Lower lobe of right lung (tissue), 2 donors: ENCODE results near the gene PMP22. TPM values are rescaled to one million over a fixed set of nuclear protein-coding genes. Genes with fewer than 3 reads are reported as not detected.

Source experiments
- ATAC-seq, 2 donors: fragments of 200-7000 bp; cut with Tn5 transposase; one replicate each; pipeline ENCODE4 v1.9.1; 2020 to 2022; ENCODE audit warnings: mild to moderate bottlenecking in 2 of 2, moderate library complexity in 2 of 2
- DNase-seq: peaks from one replicate; pipeline ENCODE4 v3.0.0-alpha.2; 2020
- H3K27ac ChIP-seq: fragments of 200-600 bp; one replicate; pipeline ENCODE4 v1.8.0; 2022
- H3K27me3 ChIP-seq: fragments of 200-600 bp; one replicate; pipeline ENCODE4 v1.8.0; 2022; ENCODE audit warnings: low read depth
- H3K36me3 ChIP-seq: fragments of 200-600 bp; one replicate; pipeline ENCODE4 v1.8.0; 2022; ENCODE audit warnings: mild to moderate bottlenecking
- H3K4me1 ChIP-seq: fragments of 200-600 bp; one replicate; pipeline ENCODE4 v1.8.0; 2022
- H3K4me3 ChIP-seq: fragments of 200-600 bp; one replicate; pipeline ENCODE4 v1.8.0; 2022; ENCODE audit warnings: mild to moderate bottlenecking
- H3K9me3 ChIP-seq: fragments of 200-600 bp; one replicate; pipeline ENCODE4 v1.8.0; 2022
- intact Hi-C: fragments of 100-400 bp; cut with DNase I; formaldehyde crosslinking; loops from one replicate; pipeline ENCODE4 v1.11.0; 2022
- total RNA-seq: library from RNA; stranded (reverse); fragmentation: NEBNext Ultra II Directional; extraction: Animal tissue kit (Norgen Biotek cat#: 25700); gene quantifications from one replicate; pipeline ENCODE4 v1.2.1, GENCODE V29; 2021
- TF ChIP-seq, protein P1 (sequence below): fragments of 200-600 bp; IDR thresholded peaks from one replicate; pipeline ENCODE4 v1.8.0; 2022; ENCODE audit warnings: antibody characterized with exemption, mild to moderate bottlenecking
- donor health status: DM: no; HTN: yes; CAD: no; lungs with severe emphysema.

The PMP22 gene
- total RNA-seq, 1 donor from 2014 or later, result 125 TPM

- Histone ChIP-seq H3K36me3 (no peaks in the 10 kb centered on the region), H3K27ac (no peak overlapping the region), H3K4me1 (peaks cover 9% of the 10 kb centered on the region), H3K27me3 (no peaks in the 10 kb centered on the region), H3K9me3 (no peaks in the 10 kb centered on the region), H3K4me3 (no peak overlapping the region)
- intact Hi-C loops, result no loop called here
- ATAC-seq, result no peak
- DNase-seq, result no peak
- TF ChIP-seq, protein P1, sequence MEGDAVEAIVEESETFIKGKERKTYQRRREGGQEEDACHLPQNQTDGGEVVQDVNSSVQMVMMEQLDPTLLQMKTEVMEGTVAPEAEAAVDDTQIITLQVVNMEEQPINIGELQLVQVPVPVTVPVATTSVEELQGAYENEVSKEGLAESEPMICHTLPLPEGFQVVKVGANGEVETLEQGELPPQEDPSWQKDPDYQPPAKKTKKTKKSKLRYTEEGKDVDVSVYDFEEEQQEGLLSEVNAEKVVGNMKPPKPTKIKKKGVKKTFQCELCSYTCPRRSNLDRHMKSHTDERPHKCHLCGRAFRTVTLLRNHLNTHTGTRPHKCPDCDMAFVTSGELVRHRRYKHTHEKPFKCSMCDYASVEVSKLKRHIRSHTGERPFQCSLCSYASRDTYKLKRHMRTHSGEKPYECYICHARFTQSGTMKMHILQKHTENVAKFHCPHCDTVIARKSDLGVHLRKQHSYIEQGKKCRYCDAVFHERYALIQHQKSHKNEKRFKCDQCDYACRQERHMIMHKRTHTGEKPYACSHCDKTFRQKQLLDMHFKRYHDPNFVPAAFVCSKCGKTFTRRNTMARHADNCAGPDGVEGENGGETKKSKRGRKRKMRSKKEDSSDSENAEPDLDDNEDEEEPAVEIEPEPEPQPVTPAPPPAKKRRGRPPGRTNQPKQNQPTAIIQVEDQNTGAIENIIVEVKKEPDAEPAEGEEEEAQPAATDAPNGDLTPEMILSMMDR, result no peak
Observed at GRCh38 chr17:15285466-15285865, 20.3 kb upstream of the PMP22 start.

GRCh38 chr17:15284537-15284936, 19.4 kb upstream of the PMP22 start:
- ATAC-seq (no peak), DNase-seq (no peak)
- Histone ChIP-seq H3K27ac (no peak overlapping the region), H3K4me3 (no peak overlapping the region), H3K9me3 (no peaks in the 10 kb centered on the region), H3K4me1 (peaks cover 9% of the 10 kb centered on the region), H3K27me3 (no peaks in the 10 kb centered on the region), H3K36me3 (no peaks in the 10 kb centered on the region)
- intact Hi-C loops, result no loop called here
- TF ChIP-seq, protein P1, result no peak

DNA sequence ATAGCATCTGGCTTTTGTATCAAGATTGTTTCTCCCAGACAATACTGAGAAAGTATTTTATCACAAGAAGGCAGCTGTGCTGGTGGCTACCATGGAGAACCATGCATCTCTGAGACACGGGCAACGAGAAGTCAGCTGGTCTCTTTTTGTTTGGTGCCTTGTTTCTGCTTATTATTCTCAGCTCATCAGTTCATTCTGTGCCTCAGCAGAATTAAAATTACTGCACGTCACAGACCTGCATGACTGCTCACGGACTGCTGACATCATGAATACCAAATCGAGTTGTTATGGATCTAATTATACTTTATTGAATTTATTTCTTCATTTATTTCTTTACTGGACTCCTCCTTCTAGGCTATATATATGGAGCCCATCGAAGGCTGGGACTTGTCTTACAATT, 19.0 kb upstream of the PMP22 start:
- no peak for ATAC-seq

DNA sequence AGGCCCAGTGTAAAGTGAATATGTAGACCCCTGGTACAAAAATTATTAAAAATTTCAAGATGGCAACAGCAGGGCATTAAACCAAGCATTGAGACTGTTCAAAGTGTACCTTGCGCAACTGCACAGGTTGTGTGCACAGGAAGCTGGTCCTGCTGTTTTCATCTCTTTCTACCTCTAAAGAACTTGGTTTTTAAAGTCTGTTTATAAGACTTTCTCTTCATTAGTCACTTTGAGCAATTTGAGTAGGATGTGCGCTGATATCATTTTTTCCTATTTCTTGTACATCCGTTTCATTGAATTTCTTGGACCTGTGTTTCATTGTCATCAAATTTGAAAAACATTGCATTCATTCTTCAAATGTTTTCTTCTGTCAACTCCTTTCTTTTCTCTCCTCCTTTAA, 16.8 kb upstream of the PMP22 start:
- Histone ChIP-seq H3K36me3 (no peaks in the 10 kb centered on the region), H3K9me3 (no peaks in the 10 kb centered on the region), H3K4me3 (no peak overlapping the region), H3K27ac (no peak overlapping the region), H3K27me3 (no peaks in the 10 kb centered on the region), H3K4me1 (no peaks in the 10 kb centered on the region)
- no peak for ATAC-seq
- intact Hi-C loops, result no loop called here
- no peak for DNase-seq
- TF ChIP-seq, protein P1, result no peak

More for the DNA sequence above, 19.0 kb upstream of the PMP22 start:
- intact Hi-C loops, result no loop called here
- Histone ChIP-seq H3K27ac (no peak overlapping the region), H3K27me3 (no peaks in the 10 kb centered on the region), H3K36me3 (no peaks in the 10 kb centered on the region), H3K9me3 (no peaks in the 10 kb centered on the region), H3K4me1 (peaks cover 9% of the 10 kb centered on the region), H3K4me3 (no peak overlapping the region)
- TF ChIP-seq, protein P1, result no peak
- no peak for DNase-seq

DNA sequence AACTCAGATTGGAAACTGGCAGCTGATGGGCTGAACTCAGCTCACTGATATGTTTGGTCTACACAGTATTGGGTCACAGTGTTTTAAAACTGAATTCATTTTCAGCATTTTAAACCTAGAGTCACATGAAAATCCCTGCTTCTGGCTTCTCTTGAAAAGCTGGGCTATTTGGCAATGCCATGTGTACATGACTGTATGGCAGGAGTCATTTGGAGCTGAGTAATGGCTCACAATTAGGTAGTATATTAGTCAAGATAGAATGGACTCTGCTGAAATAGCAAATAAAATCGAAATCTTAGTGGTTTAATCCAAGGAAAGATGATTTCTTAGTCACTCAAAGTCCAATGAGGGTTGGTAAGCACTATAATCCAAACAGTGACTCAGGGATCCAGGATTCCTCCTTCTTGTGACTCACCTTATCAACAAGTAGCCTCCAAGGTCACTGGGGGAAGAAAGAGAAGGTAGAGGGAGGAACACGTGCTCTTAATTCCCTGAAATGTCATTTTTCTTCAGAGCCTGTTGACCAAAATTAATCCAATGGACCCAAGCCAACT, 13.9 kb upstream of the PMP22 start:
- TF ChIP-seq, protein P1, result no peak
- no peak overlapping the region for H3K27ac ChIP-seq
- no peak for DNase-seq
- H3K9me3 ChIP-seq, result no peaks in the 10 kb centered on the region
- intact Hi-C loops, result no loop called here
- no peaks in the 10 kb centered on the region for H3K27me3 ChIP-seq
- no peaks in the 10 kb centered on the region for H3K4me1 ChIP-seq
- no peaks in the 10 kb centered on the region for H3K36me3 ChIP-seq
- ATAC-seq, result no peak
- H3K4me3 ChIP-seq, result no peak overlapping the region

DNA sequence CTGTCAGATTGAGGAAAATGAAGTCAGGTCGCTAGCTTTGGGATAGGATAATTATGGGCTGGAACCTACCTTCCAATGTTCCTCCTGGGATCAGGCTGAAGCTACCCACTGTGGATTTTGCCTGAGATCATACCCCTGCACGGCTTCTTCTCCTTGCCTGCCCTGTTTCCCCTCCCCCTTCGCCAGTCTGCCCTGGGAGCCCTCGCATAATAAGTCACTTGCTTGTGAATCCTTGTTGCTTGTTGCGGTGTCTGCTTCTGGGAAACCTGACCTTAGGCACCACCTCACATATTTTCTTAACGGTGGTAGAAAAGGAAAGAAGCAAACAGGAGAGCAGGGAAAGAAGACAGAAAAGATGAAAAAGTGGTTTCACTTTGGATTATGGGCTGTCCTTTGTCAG, 13.3 kb upstream of the PMP22 start:
- Histone ChIP-seq H3K9me3 (no peaks in the 10 kb centered on the region), H3K27ac (no peak overlapping the region), H3K27me3 (no peaks in the 10 kb centered on the region), H3K36me3 (no peaks in the 10 kb centered on the region), H3K4me1 (no peaks in the 10 kb centered on the region), H3K4me3 (no peak overlapping the region)
- DNase-seq, result no peak
- no peak for ATAC-seq
- TF ChIP-seq, protein P1, result no peak
- intact Hi-C loops, result no loop called here
